HepG2 (cell line): ENCODE measurements around the gene TNFAIP1. TPM values are rescaled to one million over a fixed set of nuclear protein-coding genes. Genes with fewer than 3 reads are reported as not detected.

ENCODE experiments used
- ARNTL ChIP-seq: sonication (generic); formaldehyde crosslinking; IDR thresholded peaks from 2 replicates; pipeline ENCODE4 v1.4.0; 2020; ENCODE audit warnings: mild to moderate bottlenecking, missing genetic modification reagents
- E2F2 ChIP-seq: sonication (generic); formaldehyde crosslinking; IDR thresholded peaks from 2 replicates; pipeline ENCODE4 v1.4.0; 2020; ENCODE audit warnings: missing genetic modification reagents, borderline replicate concordance
- GATAD1 ChIP-seq: IDR thresholded peaks from 2 replicates; pipeline ENCODE4 v1.6.1; 2016; ENCODE audit warnings: missing genetic modification reagents, missing compliant biosample characterization
- IKZF1 ChIP-seq: fragments of 450-650 bp; IDR thresholded peaks from 2 replicates; pipeline ENCODE4 v1.7.1; 2016
- MYC ChIP-seq: sonication (generic); formaldehyde crosslinking; IDR thresholded peaks from 2 replicates; pipeline ENCODE4 v1.9.0; 2021; ENCODE audit warnings: missing genetic modification reagents, borderline replicate concordance
- ONECUT2 ChIP-seq: sonication (generic); formaldehyde crosslinking; IDR thresholded peaks from 2 replicates; pipeline ENCODE4 v1.4.0; 2020; ENCODE audit warnings: missing genetic modification reagents
- ZFP36 ChIP-seq: fragments of 150-350 bp; IDR thresholded peaks from 2 replicates; pipeline ENCODE4 v1.6.1; 2018; ENCODE audit warnings: borderline replicate concordance, low read length, low read depth; ENCODE audit not compliant: partially characterized antibody
- ZFP41 ChIP-seq: sonication (generic); formaldehyde crosslinking; IDR thresholded peaks from 2 replicates; pipeline ENCODE4 v1.4.0; 2020; ENCODE audit warnings: mild to moderate bottlenecking, missing genetic modification reagents, borderline replicate concordance
- ZNF484 ChIP-seq: sonication (generic); formaldehyde crosslinking; IDR thresholded peaks from 2 replicates; pipeline ENCODE4 v1.5.1; 2020; ENCODE audit warnings: mild to moderate bottlenecking, low read depth, missing genetic modification reagents, borderline replicate concordance
- ZNF589 ChIP-seq: sonication (generic); formaldehyde crosslinking; conservative IDR thresholded peaks from 2 replicates; pipeline ENCODE4 v1.8.0; 2022; ENCODE audit warnings: mild to moderate bottlenecking, moderate library complexity, missing genetic modification reagents
- polyA plus RNA-seq, 8 experiments: library from polyadenylated mRNA; depleted of rRNA in 3 of 8; stranded (reverse) in 7 of 8; unstranded in 1 of 8; fragments of >200 nt; fragmentation: Illumina TruSeq in 4 of 8; extraction: Trizol in 4 of 8; gene quantifications; 2 replicates each; pipeline versions ENCODE4 v1.2.1 to v1.2.3, GENCODE V29; 2011 to 2016; ENCODE audit warnings: low read depth in 4 of 8, missing spikeins in 1 of 8, mixed read lengths in 1 of 8; ENCODE audit not compliant: insufficient read depth in 1 of 8
- total RNA-seq, 5 experiments: library from RNA; depleted of rRNA; stranded (reverse); fragments of >200 nt; fragmentation: Illumina TruSeq; extraction: Trizol; gene quantifications; 2 replicates each; pipeline ENCODE4 v1.2.3, GENCODE V29; 2016; ENCODE audit warnings: low read depth in 1 of 5
- TF ChIP-seq, protein P1 (sequence below): sonication (generic); formaldehyde crosslinking; IDR thresholded peaks from 2 replicates; pipeline ENCODE4 v1.5.1; 2020; ENCODE audit warnings: mild to moderate bottlenecking, missing genetic modification reagents
- TF ChIP-seq, protein P2 (sequence below), 2 experiments: fragments of 450-650 bp in 1 of 2; sonication (generic) in 1 of 2; formaldehyde crosslinking in 1 of 2; IDR thresholded peaks; 2 replicates each; pipeline versions ENCODE4 v1.6.1 to v1.8.0; 2016 to 2022; ENCODE audit warnings: antibody characterized with exemption in 1 of 2, mild to moderate bottlenecking in 1 of 2, missing genetic modification reagents in 1 of 2

TNFAIP1 gene
- total and polyA plus RNA-seq, 2 of the 13 experiments (the other 11 are each of a cell fraction or from before 2014, with no cell fraction given) = 17.5 to 40.6 TPM

DNA sequence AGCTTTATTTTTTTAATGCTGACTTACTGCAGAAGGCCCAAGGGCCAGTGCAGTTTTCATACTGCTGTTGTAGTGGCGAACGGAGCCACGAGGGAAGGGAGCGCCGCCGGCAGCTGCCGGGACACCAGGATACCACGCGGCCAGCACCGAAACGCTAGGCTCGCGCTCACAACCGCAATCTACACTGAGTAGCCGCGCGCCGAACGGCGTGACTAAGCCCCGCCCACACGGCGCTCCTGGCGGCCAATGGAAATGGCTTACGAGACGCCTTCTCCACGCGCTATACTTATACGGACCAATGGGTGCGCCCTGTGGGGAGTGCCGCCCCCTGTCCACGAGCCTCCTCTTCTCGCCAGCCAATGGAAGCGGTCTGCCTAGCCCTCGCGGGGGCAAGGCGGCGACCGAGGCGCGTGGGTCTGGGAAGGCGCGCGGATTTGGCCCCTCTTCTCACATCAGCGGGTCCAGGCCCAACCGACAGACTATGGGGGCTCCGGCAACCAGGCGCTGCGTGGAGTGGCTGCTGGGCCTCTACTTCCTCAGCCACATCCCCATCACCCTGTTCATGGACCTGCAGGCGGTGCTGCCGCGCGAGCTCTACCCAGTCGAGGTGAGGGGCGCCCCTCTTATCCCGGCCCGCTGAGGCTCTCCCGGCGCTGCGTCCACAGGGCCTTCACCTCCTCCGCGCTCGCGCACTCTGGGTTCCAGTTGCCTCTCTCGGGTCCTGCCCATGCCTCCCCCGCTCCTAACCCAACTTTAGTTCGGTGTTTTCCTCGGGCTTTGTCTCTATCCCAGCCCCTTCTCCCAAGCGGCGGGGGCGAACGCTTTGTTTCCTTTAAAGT is 16.6 kb upstream of the TNFAIP1 start, which contains the start of gene TMEM97 (continued):
- TF ChIP-seq, protein P1, sequence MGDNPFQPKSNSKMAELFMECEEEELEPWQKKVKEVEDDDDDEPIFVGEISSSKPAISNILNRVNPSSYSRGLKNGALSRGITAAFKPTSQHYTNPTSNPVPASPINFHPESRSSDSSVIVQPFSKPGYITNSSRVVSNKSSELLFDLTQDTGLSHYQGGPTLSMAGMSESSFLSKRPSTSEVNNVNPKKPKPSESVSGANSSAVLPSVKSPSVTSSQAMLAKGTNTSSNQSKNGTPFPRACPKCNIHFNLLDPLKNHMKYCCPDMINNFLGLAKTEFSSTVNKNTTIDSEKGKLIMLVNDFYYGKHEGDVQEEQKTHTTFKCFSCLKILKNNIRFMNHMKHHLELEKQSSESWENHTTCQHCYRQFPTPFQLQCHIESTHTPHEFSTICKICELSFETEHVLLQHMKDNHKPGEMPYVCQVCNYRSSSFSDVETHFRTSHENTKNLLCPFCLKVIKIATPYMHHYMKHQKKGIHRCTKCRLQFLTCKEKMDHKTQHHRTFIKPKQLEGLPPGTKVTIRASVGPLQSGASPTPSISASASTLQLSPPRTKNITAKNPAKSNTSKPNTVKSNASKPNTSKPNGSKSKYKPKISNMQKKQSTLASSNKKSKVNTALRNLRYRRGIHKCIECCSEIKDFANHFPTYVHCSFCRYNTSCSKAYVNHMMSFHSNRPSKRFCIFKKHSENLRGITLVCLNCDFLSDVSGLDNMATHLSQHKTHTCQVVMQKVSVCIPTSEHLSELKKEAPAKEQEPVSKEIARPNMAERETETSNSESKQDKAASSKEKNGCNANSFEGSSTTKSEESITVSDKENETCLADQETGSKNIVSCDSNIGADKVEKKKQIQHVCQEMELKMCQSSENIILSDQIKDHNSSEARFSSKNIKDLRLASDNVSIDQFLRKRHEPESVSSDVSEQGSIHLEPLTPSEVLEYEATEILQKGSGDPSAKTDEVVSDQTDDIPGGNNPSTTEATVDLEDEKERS (CRISPR knock-in tag) = no peak
- TF ChIP-seq ZFP41 = 0 out of 2 replicates have a peak, but pooled peaks have one; percentile 20
- TF ChIP-seq ONECUT2 (CRISPR knock-in tag) = no peak; the same call in 1 of the 2 replicates
- TF ChIP-seq ZNF589 = no peak
- peak; percentile 64 for TF ChIP-seq ARNTL (CRISPR knock-in tag)
- peak; percentile 65; the same call in 1 of the 2 replicates for TF ChIP-seq E2F2 (CRISPR knock-in tag)
- TF ChIP-seq MYC (CRISPR knock-in tag) = peak; percentile 94
- no peak for TF ChIP-seq ZNF484
- peak; percentile 82 for TF ChIP-seq GATAD1 (CRISPR knock-in tag)
- no peak for TF ChIP-seq ZFP36
- TF ChIP-seq, protein P2, sequence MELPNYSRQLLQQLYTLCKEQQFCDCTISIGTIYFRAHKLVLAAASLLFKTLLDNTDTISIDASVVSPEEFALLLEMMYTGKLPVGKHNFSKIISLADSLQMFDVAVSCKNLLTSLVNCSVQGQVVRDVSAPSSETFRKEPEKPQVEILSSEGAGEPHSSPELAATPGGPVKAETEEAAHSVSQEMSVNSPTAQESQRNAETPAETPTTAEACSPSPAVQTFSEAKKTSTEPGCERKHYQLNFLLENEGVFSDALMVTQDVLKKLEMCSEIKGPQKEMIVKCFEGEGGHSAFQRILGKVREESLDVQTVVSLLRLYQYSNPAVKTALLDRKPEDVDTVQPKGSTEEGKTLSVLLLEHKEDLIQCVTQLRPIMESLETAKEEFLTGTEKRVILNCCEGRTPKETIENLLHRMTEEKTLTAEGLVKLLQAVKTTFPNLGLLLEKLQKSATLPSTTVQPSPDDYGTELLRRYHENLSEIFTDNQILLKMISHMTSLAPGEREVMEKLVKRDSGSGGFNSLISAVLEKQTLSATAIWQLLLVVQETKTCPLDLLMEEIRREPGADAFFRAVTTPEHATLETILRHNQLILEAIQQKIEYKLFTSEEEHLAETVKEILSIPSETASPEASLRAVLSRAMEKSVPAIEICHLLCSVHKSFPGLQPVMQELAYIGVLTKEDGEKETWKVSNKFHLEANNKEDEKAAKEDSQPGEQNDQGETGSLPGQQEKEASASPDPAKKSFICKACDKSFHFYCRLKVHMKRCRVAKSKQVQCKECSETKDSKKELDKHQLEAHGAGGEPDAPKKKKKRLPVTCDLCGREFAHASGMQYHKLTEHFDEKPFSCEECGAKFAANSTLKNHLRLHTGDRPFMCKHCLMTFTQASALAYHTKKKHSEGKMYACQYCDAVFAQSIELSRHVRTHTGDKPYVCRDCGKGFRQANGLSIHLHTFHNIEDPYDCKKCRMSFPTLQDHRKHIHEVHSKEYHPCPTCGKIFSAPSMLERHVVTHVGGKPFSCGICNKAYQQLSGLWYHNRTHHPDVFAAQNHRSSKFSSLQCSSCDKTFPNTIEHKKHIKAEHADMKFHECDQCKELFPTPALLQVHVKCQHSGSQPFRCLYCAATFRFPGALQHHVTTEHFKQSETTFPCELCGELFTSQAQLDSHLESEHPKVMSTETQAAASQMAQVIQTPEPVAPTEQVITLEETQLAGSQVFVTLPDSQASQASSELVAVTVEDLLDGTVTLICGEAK (IDR thresholded peaks at IDR 0.05) = no peak
- TF ChIP-seq, protein P2 (CRISPR knock-in tag; IDR thresholded peaks at IDR 0.05) = peak; percentile 44
- TF ChIP-seq IKZF1 = no peak
